GM12878 (cell line): Measurements from ENCODE around the gene MAGEE1. TPM values are rescaled to one million over a fixed set of nuclear protein-coding genes. Genes with fewer than 3 reads are reported as not detected.

Source experiments
- ATAC-seq: fragments of 200-7000 bp; cut with Tn5 transposase; 3 replicates; pipeline ENCODE4 v1.9.1; 2020; ENCODE audit warnings: mild to moderate bottlenecking, moderate library complexity
- BruUV-seq: library from RNA; stranded (reverse); fragments of 400-500 nt; replicated peaks from 2 replicates; lab custom pipeline; 2021; lab: Mats Ljungman, UMichigan
- CTCF ChIA-PET: fragments of 300-600 bp; sonication (Branson Sonifier 250); formaldehyde crosslinking; extraction: SDS; loops from one replicate; lab custom pipeline; 2021; ENCODE audit warnings: inconsistent platforms; lab: Yijun Ruan, JAX
- POLR2A ChIA-PET: fragments of 350-600 bp; formaldehyde crosslinking; extraction: SDS; loops from one replicate; lab custom pipeline; 2021; ENCODE audit warnings: inconsistent platforms; lab: Charles Lee
- RAD21 ChIA-PET: fragments of 300-600 bp; sonication (Branson Sonifier 250); formaldehyde crosslinking; loops from one replicate; lab custom pipeline; 2023; ENCODE audit warnings: antibody characterized with exemption; ENCODE audit not compliant: unreplicated experiment; lab: Charles Lee
- SMC1A ChIA-PET: fragments of 300-600 bp; sonication (Branson Sonifier 250); formaldehyde crosslinking; loops from one replicate; lab custom pipeline; 2023; ENCODE audit not compliant: unreplicated experiment, uncharacterized antibody; lab: Charles Lee
- DNase-seq: peaks from one replicate; pipeline ENCODE4 v3.0.0-alpha.2; 2011; ENCODE audit warnings: low read depth, low spot score
- FAIRE-seq: peaks from 3 replicates; lab custom pipeline; 2011; peaks lifted over from hg19 to GRCh38; lab: Jason Lieb, UNC
- H2AFZ ChIP-seq: 2 replicates; pipeline ENCODE4 v1.6.0; 2011; ENCODE audit warnings: low read depth, low read length, control low read depth; ENCODE audit not compliant: control insufficient read depth
- H3K27ac ChIP-seq: 2 replicates; pipeline ENCODE4 v1.5.1; 2011; ENCODE audit warnings: control low read depth; ENCODE audit not compliant: control insufficient read depth, insufficient read depth
- H3K27me3 ChIP-seq, 2 experiments: replicated peaks in 1 of 2; 2 replicates each; pipeline versions ENCODE4 v1.6.0 to v1.6.1; 2011; ENCODE audit warnings: low read length in 1 of 2; ENCODE audit not compliant: control insufficient read depth in 2 of 2, insufficient read depth in 2 of 2
- H3K36me3 ChIP-seq, 2 experiments: 2 replicates each; pipeline ENCODE4 v1.5.1; 2011; ENCODE audit warnings: low read length in 1 of 2; ENCODE audit not compliant: control insufficient read depth in 2 of 2, insufficient read depth in 2 of 2
- H3K4me1 ChIP-seq: 2 replicates; pipeline ENCODE4 v1.6.1; 2011; ENCODE audit warnings: mild to moderate bottlenecking, low read length, moderate library complexity, mixed read lengths; ENCODE audit not compliant: control insufficient read depth, insufficient read depth
- H3K4me2 ChIP-seq: 2 replicates; pipeline ENCODE4 v1.6.0; 2011; ENCODE audit warnings: control low read depth; ENCODE audit not compliant: control insufficient read depth, insufficient read depth
- H3K4me3 ChIP-seq: fragments of 200-600 bp; sonication (generic); 2 replicates; pipeline ENCODE4 v1.5.1; 2016
- H3K79me2 ChIP-seq: 2 replicates; pipeline ENCODE4 v1.6.0; 2011; ENCODE audit warnings: low read length; ENCODE audit not compliant: control insufficient read depth, insufficient read depth
- H3K9ac ChIP-seq: 2 replicates; pipeline ENCODE4 v1.8.0; 2011; ENCODE audit warnings: low read length, control low read depth, mixed read lengths; ENCODE audit not compliant: control insufficient read depth, insufficient read depth
- H3K9me3 ChIP-seq: replicated peaks from 3 replicates; pipeline ENCODE4 v1.5.1; 2011; ENCODE audit warnings: mild to moderate bottlenecking, low read length; ENCODE audit not compliant: control insufficient read depth, insufficient read depth
- H4K20me1 ChIP-seq: 2 replicates; pipeline ENCODE4 v1.6.0; 2011; ENCODE audit not compliant: control insufficient read depth, insufficient read depth
- EGR1 ChIP-seq, 2 experiments: IDR thresholded peaks; 1 replicate in 1 of 2; 2 replicates in 1 of 2; pipeline ENCODE4 v1.6.1; 2011 to 2012; ENCODE audit warnings: low read depth in 2 of 2, low read length in 2 of 2, borderline replicate concordance in 1 of 2, mild to moderate bottlenecking in 1 of 2, moderate library complexity in 1 of 2
- EZH2 ChIP-seq: IDR thresholded peaks from 2 replicates; pipeline ENCODE4 v1.6.1; 2012; ENCODE audit warnings: low read depth, mild to moderate bottlenecking, control low read depth, inconsistent platforms, low read length, borderline replicate concordance; ENCODE audit not compliant: control insufficient read depth
- HDGF ChIP-seq: fragments of 450-650 bp; IDR thresholded peaks from 2 replicates; pipeline ENCODE4 v1.6.1; 2016; ENCODE audit warnings: antibody characterized with exemption
- MTA2 ChIP-seq: fragments of 450-650 bp; IDR thresholded peaks from 2 replicates; pipeline ENCODE4 v1.6.1; 2016; ENCODE audit warnings: low read depth, mild to moderate bottlenecking, moderate library complexity
- NFXL1 ChIP-seq: fragments of 450-650 bp; IDR thresholded peaks from 2 replicates; pipeline ENCODE4 v1.6.1; 2017; ENCODE audit warnings: antibody characterized with exemption, mild to moderate bottlenecking, borderline replicate concordance
- NR2C2 ChIP-seq: IDR thresholded peaks from 2 replicates; pipeline ENCODE4 v1.6.1; 2011; ENCODE audit warnings: borderline replicate concordance, low read depth; ENCODE audit not compliant: control insufficient read depth, insufficient read length
- RAD21 ChIP-seq: IDR thresholded peaks from 2 replicates; pipeline ENCODE4 v1.6.1; 2011; ENCODE audit warnings: mild to moderate bottlenecking, low read depth, low read length, moderate library complexity; ENCODE audit not compliant: insufficient read depth
- RUNX3 ChIP-seq: IDR thresholded peaks from 2 replicates; pipeline ENCODE4 v1.6.1; 2012; ENCODE audit warnings: low read length, inconsistent platforms
- SMAD5 ChIP-seq: IDR thresholded peaks from 2 replicates; pipeline ENCODE4 v1.6.1; 2016; ENCODE audit warnings: antibody characterized with exemption, low read depth
- SMC3 ChIP-seq: IDR thresholded peaks from 2 replicates; pipeline ENCODE4 v1.6.1; 2011; ENCODE audit warnings: low read length, improper control_type of control experiment, borderline replicate concordance
- SREBF2 ChIP-seq: IDR thresholded peaks from 2 replicates; pipeline ENCODE4 v1.6.1; 2012; ENCODE audit warnings: mild to moderate bottlenecking, low read length
- STAT1 ChIP-seq: fragments of 450-650 bp; conservative IDR thresholded peaks from 2 replicates; pipeline ENCODE4 v1.6.1; 2014; ENCODE audit warnings: antibody characterized with exemption, mild to moderate bottlenecking
- ZNF217 ChIP-seq: fragments of 450-650 bp; IDR thresholded peaks from 2 replicates; pipeline ENCODE4 v1.6.1; 2017; ENCODE audit warnings: antibody characterized with exemption, mild to moderate bottlenecking
- WGBS: methylation state at CpG from one replicate; pipeline ENCODE4 v1.1.6; 2016; ENCODE audit warnings: low lambda C conversion rate; ENCODE audit not compliant: insufficient replicate concordance, insufficient coverage; ENCODE audit errors: missing lambda C conversion rate; 5-methylcytosine and 5-hydroxymethylcytosine counted together
- in situ Hi-C: fragments of 300-500 bp; cut with MboI; formaldehyde crosslinking; loops from 9 replicates; pipeline ENCODE4 v1.14.3; 2018; ENCODE audit warnings: mixed read lengths
- intact Hi-C: fragments of 100-400 bp; cut with micrococcal nuclease; formaldehyde crosslinking; loops from one replicate; pipeline ENCODE4 v1.14.2; 2022; ENCODE audit not compliant: unreplicated experiment
- polyA plus RNA-seq, 11 experiments: library from polyadenylated mRNA; depleted of rRNA in 4 of 11; unstranded in 6 of 11; stranded (reverse) in 5 of 11; fragments of >200 nt; fragmentation: Nextera tagmentation in 4 of 11; fragmentation: Illumina TruSeq in 1 of 11; extraction: Ambion mirVana in 4 of 11; extraction: Trizol in 1 of 11; gene quantifications; 1 replicate in 1 of 11; 2 replicates in 10 of 11; pipeline versions ENCODE4 v1.2.1 to v1.2.3, GENCODE V29; 2011 to 2016; ENCODE audit warnings: inconsistent platforms in 2 of 11, missing spikeins in 2 of 11, low read depth in 1 of 11
- total RNA-seq, 4 experiments: library from RNA; depleted of rRNA in 3 of 4; stranded (reverse); fragments of >200 nt in 3 of 4; fragmentation: Illumina TruSeq in 1 of 4; extraction: Trizol in 1 of 4; gene quantifications; 2 replicates each; pipeline versions ENCODE4 v1.2.1 to v1.2.3, GENCODE V29; 2013 to 2021
- TF ChIP-seq, protein P1 (sequence below): IDR thresholded peaks from 2 replicates; pipeline ENCODE4 v1.6.1; 2012; ENCODE audit warnings: low read depth, low read length, improper control_type of control experiment
- TF ChIP-seq, protein P2 (sequence below): IDR thresholded peaks from 2 replicates; pipeline ENCODE4 v1.6.1; 2012; ENCODE audit warnings: mild to moderate bottlenecking, low read depth, low read length

MAGEE1 gene
- total and polyA plus RNA-seq, 10 of the 15 experiments (the other 5 are each of a cell fraction or from before 2014, with no cell fraction given): 0.07 to 4.8 (median 1.0) TPM

DNA sequence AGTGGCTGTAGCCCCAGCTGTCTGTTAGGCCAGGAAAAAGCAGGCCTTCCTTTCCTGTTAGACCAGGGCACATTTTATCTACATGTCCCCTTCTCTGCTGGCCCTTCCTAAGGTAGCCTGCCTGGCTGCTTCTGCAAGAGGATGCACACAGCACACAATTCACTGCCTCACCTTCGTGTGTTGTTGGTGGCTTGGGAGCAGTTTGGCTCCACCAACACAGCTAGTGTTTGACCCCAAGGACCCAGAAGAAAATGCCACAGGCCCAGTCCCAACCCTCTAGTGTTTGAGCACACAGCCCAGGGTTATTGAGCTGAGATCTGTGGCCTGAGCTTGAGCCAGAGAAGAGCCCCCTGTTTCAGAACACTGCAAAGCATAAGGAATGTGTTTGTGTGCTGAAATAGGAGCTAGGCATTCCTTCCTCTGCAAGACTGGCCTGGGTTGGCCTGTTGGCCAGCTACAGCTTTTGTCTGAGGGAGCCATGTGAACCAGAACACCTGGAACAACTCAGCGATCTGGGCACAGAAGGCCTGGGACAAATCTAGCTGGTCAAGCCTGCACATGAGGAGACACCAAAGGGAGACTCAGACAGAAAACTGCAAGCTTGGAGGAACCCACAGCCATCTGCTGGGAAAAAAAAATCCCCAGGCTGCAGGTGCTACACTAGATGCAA lies 26.4 kb downstream of the MAGEE1 start (continued):
- TF ChIP-seq EZH2 (no peak), SREBF2 (no peak)

DNA sequence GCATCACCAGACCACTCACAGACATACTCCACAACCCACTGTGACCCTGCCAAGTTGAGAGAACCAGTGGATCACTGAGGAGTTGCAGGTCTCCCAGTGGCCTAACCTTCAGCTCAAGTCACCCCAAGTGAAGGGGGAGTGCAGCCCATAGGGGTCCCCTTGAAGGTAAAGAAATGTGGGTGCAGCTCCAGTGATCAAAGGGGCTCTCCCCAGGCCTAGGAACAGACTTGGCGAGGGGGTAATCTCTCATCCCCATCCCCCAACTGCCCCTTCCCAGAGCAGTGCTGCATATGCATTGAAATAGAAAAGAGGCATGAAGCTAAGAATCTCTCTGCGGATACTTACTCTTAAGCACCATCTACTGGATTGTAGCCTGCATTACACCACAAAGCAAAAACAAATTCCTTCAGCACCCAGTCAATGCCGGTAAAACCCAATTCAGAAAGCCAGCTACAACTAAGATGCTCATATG lies 27.0 kb downstream of the MAGEE1 start:
- H3K4me1 ChIP-seq: no peaks in the 10 kb centered on the region
- in situ Hi-C loops: loop anchor here (10.0 kb wide), 1 partner anchor 170 kb away; no protein-coding TSS in a partner anchor
- H3K4me2 ChIP-seq: no peak overlapping the region
- no peaks in the 10 kb centered on the region for H3K9me3 ChIP-seq
- H3K79me2 ChIP-seq: no peaks in the 10 kb centered on the region
- no peak overlapping the region for H2AFZ ChIP-seq
- no peak for DNase-seq
- H4K20me1 ChIP-seq: no peaks in the 10 kb centered on the region
- WGBS: 8% methylated on average over 3 of the region's 3 CpGs
- H3K27me3 ChIP-seq: no peaks in the 10 kb centered on the region
- ATAC-seq: peak; percentile 67
- intact Hi-C loops: loop anchor here (1.0 kb wide), 1 partner anchor 175 kb away; no protein-coding TSS in a partner anchor
- ChIA-PET RAD21 (interaction anchor here (0.9 to 2.3 kb wide), 3 partner anchors 27 to 175 kb away, joined by 3 to 20 read pairs (median 4); no protein-coding TSS in a partner anchor), POLR2A (no interaction called here), SMC1A (interaction anchor here (0.6 to 2.3 kb wide), 3 partner anchors 176 to 1154 kb away, joined by 3 to 15 read pairs (median 3); no protein-coding TSS in a partner anchor), CTCF (interaction anchor here (0.6 to 5.0 kb wide), 9 partner anchors 11 to 290 kb away, joined by 3 to 57 read pairs (median 3); no protein-coding TSS in a partner anchor)
- FAIRE-seq: no peak
- no peak overlapping the region for H3K27ac ChIP-seq
- H3K36me3 ChIP-seq: no peaks in the 10 kb centered on the region
- H3K9ac ChIP-seq: no peak overlapping the region
- BruUV-seq: no TSS peak
- no peak overlapping the region for H3K4me3 ChIP-seq
- TF ChIP-seq ZNF217: no peak
- TF ChIP-seq, protein P1, sequence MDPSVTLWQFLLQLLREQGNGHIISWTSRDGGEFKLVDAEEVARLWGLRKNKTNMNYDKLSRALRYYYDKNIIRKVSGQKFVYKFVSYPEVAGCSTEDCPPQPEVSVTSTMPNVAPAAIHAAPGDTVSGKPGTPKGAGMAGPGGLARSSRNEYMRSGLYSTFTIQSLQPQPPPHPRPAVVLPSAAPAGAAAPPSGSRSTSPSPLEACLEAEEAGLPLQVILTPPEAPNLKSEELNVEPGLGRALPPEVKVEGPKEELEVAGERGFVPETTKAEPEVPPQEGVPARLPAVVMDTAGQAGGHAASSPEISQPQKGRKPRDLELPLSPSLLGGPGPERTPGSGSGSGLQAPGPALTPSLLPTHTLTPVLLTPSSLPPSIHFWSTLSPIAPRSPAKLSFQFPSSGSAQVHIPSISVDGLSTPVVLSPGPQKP: no peak
- peak; percentile 51 for TF ChIP-seq RUNX3
- TF ChIP-seq, protein P2, sequence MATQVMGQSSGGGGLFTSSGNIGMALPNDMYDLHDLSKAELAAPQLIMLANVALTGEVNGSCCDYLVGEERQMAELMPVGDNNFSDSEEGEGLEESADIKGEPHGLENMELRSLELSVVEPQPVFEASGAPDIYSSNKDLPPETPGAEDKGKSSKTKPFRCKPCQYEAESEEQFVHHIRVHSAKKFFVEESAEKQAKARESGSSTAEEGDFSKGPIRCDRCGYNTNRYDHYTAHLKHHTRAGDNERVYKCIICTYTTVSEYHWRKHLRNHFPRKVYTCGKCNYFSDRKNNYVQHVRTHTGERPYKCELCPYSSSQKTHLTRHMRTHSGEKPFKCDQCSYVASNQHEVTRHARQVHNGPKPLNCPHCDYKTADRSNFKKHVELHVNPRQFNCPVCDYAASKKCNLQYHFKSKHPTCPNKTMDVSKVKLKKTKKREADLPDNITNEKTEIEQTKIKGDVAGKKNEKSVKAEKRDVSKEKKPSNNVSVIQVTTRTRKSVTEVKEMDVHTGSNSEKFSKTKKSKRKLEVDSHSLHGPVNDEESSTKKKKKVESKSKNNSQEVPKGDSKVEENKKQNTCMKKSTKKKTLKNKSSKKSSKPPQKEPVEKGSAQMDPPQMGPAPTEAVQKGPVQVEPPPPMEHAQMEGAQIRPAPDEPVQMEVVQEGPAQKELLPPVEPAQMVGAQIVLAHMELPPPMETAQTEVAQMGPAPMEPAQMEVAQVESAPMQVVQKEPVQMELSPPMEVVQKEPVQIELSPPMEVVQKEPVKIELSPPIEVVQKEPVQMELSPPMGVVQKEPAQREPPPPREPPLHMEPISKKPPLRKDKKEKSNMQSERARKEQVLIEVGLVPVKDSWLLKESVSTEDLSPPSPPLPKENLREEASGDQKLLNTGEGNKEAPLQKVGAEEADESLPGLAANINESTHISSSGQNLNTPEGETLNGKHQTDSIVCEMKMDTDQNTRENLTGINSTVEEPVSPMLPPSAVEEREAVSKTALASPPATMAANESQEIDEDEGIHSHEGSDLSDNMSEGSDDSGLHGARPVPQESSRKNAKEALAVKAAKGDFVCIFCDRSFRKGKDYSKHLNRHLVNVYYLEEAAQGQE: no peak
- no peak for TF ChIP-seq NR2C2
- TF ChIP-seq SMAD5: no peak
- TF ChIP-seq RAD21: peak; percentile 66
- TF ChIP-seq MTA2: no peak
- TF ChIP-seq HDGF: no peak
- TF ChIP-seq SMC3: peak; percentile 65; the same call in 1 of the 2 replicates
- TF ChIP-seq EGR1 (IDR thresholded peaks at IDR 0.05; ENCODE audit: borderline replicate concordance in 1 of 2, low read depth in 2 of 2, low read length in 2 of 2): no peak
- TF ChIP-seq NFXL1: no peak
- no peak for TF ChIP-seq STAT1
